Kidney (tissue), 14 donors: ENCODE data around the gene MDGA2. TPM values are rescaled to one million over a fixed set of nuclear protein-coding genes. Genes with fewer than 3 reads are reported as not detected.

Experiments used
- DNase-seq, 5 donors: peaks; one replicate each; pipeline ENCODE4 v3.0.0-alpha.2; 2013 to 2020
- FAIRE-seq: peaks from 2 replicates; lab custom pipeline; 2012; peaks lifted over from hg19 to GRCh38; lab: Jason Lieb, UNC
- H3K27ac ChIP-seq, 2 donors: one replicate each; pipeline ENCODE4 v1.7.0; 2013; ENCODE audit warnings: low read depth in 2 of 2, low read length in 2 of 2, inconsistent platforms in 1 of 2
- H3K27me3 ChIP-seq: one replicate; pipeline ENCODE4 v1.7.1; 2013; ENCODE audit warnings: low read length, inconsistent platforms; ENCODE audit not compliant: control insufficient read depth, insufficient read depth
- H3K36me3 ChIP-seq, 3 donors: one replicate each; pipeline versions ENCODE4 v1.7.0 to v1.7.1; 2013; ENCODE audit warnings: low read length in 3 of 3, control low read depth in 1 of 3, inconsistent platforms in 1 of 3; ENCODE audit not compliant: insufficient read depth in 3 of 3, control insufficient read depth in 2 of 3
- H3K4me1 ChIP-seq, 3 donors: one replicate each; pipeline versions ENCODE4 v1.7.0 to v1.7.1; 2013; ENCODE audit warnings: low read length in 3 of 3, inconsistent platforms in 1 of 3, low read depth in 1 of 3; ENCODE audit not compliant: control insufficient read depth in 2 of 3, insufficient read depth in 2 of 3
- H3K4me3 ChIP-seq, 3 donors: one replicate each; pipeline versions ENCODE4 v1.7.0 to v1.8.1; 2013; ENCODE audit warnings: low read length in 3 of 3, control low read depth in 1 of 3, inconsistent platforms in 1 of 3
- H3K9ac ChIP-seq, 3 donors: one replicate each; pipeline versions ENCODE4 v1.7.0 to v1.7.1; 2013; ENCODE audit warnings: low read length in 3 of 3, control low read depth in 1 of 3, inconsistent platforms in 1 of 3
- H3K9me3 ChIP-seq, 3 donors: one replicate each; pipeline versions ENCODE4 v1.7.0 to v1.7.1; 2013; ENCODE audit warnings: low read length in 3 of 3, control low read depth in 1 of 3, inconsistent platforms in 1 of 3; ENCODE audit not compliant: control insufficient read depth in 2 of 3, insufficient read depth in 1 of 3
- CTCF ChIP-seq: IDR thresholded peaks from 3 replicates; pipeline ENCODE4 v1.5.1; 2012; ENCODE audit warnings: mild to moderate bottlenecking, moderate library complexity, borderline replicate concordance; ENCODE audit not compliant: insufficient read depth; ENCODE audit errors: extremely low read depth
- intact Hi-C: fragments of 100-400 bp; cut with DNase I; formaldehyde crosslinking; loops from one replicate; pipeline ENCODE4 v1.11.1; 2022
- polyA plus RNA-seq: library from polyadenylated mRNA; stranded (reverse); fragments of 350-450 nt; fragmentation: Illumina TruSeq; extraction: RNeasy Lipid Tissue Mini Kit (QIAGEN cat#74804); gene quantifications from one replicate; pipeline ENCODE4 v1.2.3, GENCODE V29; 2014; ENCODE audit warnings: low read depth, low replicate concordance; ENCODE audit not compliant: insufficient read depth
- total RNA-seq: library from RNA; stranded (reverse); fragmentation: NEBNext Ultra II Directional; extraction: Animal tissue kit (Norgen Biotek cat#: 25700); gene quantifications from one replicate; pipeline ENCODE4 v1.2.1, GENCODE V29; 2021
- donor health status: control.
- donor health status: control.
- donor health status: control.
- donor health status: control.
- donor health status: control.
- donor health status: DM: yes; HTN: yes; CAD: no.
- donor health status: Normal renal cell carcinoma (clear cell type).

The MDGA2 gene
- total and polyA plus RNA-seq, 2 donors from 2014 or later = 0.41 TPM; not detected in 1

- Histone ChIP-seq H3K9me3 (no peaks in the 10 kb centered on the region), H3K27me3 (no peaks in the 10 kb centered on the region), H3K9ac (no peak overlapping the region), H3K4me1 (no peaks in the 10 kb centered on the region), H3K27ac (no peak overlapping the region), H3K4me3 (no peak overlapping the region), H3K36me3 (no peaks in the 10 kb centered on the region)
- FAIRE-seq (no peak), DNase-seq (peak in 1 of 5 donors; percentile 1)
- intact Hi-C loops = no loop called here
- TF ChIP-seq CTCF = no peak
These were observed 772.6 kb downstream of the MDGA2 start for GRCh38 chr14:46902837-46903236.

DNA sequence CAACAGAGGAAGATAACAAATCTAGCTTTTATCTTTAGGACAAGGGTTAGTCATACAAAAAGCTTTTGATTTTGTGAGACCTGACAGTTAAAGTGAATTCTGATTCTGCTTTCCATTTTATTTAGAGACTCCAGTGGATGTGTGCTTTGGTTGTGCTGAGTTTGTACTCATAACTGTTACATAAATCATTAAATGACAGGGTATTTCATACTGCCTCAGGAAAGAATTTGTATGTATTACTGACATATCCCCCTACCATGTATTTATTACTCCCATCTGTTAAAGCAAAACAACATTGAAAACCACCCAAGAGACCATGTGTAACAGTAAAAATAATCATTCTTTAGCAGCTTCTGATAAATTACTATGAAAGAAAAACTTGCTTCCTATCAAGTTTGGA, 780.9 kb downstream of the MDGA2 start:
- Histone ChIP-seq H3K27ac (no peak overlapping the region), H3K4me3 (no peak overlapping the region), H3K27me3 (no peaks in the 10 kb centered on the region), H3K9ac (no peak overlapping the region), H3K4me1 (no peaks in the 10 kb centered on the region), H3K36me3 (no peaks in the 10 kb centered on the region), H3K9me3 (no peaks in the 10 kb centered on the region)
- DNase-seq (no peak), FAIRE-seq (no peak)
- TF ChIP-seq CTCF = no peak
- intact Hi-C loops = no loop called here

GRCh38 chr14:46887144-46887543, 788.3 kb downstream of the MDGA2 start:
- Histone ChIP-seq H3K4me3 (no peak overlapping the region), H3K9me3 (no peaks in the 10 kb centered on the region), H3K36me3 (no peaks in the 10 kb centered on the region), H3K9ac (no peak overlapping the region), H3K4me1 (no peaks in the 10 kb centered on the region), H3K27me3 (no peaks in the 10 kb centered on the region), H3K27ac (no peak overlapping the region)
- FAIRE-seq (no peak), DNase-seq (no peak)
- TF ChIP-seq CTCF = no peak
- intact Hi-C loops = no loop called here

DNA sequence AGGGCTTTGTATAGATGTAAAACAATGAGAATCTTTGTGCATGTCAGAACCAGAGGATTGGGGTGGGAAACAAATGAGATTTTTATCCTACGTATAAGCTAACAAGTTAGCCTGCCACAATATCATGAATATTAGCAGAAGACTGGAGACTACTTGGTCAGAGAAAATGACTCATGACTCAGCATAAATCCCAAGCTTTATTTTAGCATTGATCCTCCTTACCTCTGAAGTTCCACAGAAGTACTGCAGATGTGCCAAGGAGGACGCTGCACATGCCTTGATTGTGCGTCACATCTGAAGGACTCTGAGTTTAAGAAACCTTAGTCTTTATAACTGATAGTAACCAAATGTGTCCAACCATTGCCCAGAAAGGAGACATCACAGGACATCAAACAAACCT, 789.8 kb downstream of the MDGA2 start:
- FAIRE-seq = no peak
- H3K36me3 ChIP-seq = no peaks in the 10 kb centered on the region
- no peak for DNase-seq
- intact Hi-C loops = no loop called here
- no peaks in the 10 kb centered on the region for H3K9me3 ChIP-seq
- no peak overlapping the region for H3K4me3 ChIP-seq
- no peak for TF ChIP-seq CTCF
- no peaks in the 10 kb centered on the region for H3K4me1 ChIP-seq
- H3K9ac ChIP-seq = no peak overlapping the region
- H3K27me3 ChIP-seq = no peaks in the 10 kb centered on the region
- H3K27ac ChIP-seq = no peak overlapping the region
